ENCODE data around the gene RRP9.

The RRP9 gene

DNA sequence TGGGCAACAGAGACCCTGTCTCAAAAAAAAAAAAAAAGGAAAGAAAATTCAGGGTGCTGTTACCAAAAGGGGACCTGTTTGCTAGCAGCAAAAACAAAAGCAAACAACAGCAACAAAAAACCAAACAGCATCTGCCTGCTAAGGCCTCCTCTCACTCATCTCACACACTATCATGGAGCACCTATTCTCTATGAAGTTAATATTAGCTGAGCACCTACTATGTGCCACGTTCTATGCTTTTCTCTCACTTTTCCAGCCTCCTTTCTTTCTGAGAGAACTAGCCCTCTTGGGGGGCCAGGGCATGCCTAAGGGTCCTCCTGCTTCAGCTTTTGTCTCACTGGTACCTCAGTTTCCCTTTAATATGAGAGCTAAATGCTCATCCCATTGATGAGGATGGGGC is 13.0 kb upstream of the RRP9 start:
- DNase-seq (ENCODE audit: low read depth): no peak
- no peak overlapping the region for H3K4me3 ChIP-seq (ENCODE audit: low read depth, low read length)
- TF ChIP-seq, protein P1, sequence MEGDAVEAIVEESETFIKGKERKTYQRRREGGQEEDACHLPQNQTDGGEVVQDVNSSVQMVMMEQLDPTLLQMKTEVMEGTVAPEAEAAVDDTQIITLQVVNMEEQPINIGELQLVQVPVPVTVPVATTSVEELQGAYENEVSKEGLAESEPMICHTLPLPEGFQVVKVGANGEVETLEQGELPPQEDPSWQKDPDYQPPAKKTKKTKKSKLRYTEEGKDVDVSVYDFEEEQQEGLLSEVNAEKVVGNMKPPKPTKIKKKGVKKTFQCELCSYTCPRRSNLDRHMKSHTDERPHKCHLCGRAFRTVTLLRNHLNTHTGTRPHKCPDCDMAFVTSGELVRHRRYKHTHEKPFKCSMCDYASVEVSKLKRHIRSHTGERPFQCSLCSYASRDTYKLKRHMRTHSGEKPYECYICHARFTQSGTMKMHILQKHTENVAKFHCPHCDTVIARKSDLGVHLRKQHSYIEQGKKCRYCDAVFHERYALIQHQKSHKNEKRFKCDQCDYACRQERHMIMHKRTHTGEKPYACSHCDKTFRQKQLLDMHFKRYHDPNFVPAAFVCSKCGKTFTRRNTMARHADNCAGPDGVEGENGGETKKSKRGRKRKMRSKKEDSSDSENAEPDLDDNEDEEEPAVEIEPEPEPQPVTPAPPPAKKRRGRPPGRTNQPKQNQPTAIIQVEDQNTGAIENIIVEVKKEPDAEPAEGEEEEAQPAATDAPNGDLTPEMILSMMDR (IDR thresholded peaks at IDR 0.05; ENCODE audit: control insufficient read depth, extremely low read depth, insufficient read depth): no peak

DNA sequence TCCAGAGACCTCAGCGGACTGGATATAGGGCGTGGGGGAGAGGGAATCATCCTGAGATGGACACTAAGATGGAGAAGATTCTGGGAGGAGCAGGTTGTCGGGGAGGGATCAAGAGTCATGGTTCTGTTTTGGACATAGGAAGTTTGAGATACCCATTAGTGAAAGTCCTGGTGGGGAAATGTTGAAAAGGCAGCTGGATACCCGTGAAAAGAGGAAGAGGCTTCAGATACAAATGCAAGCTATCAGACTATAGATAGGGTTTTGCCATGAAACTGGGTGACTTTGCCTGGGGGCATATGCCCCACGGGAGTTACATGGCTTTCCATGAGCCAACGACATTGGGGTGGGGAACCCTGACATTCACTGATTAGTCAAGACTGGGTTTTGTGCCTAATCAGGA is 12.4 kb upstream of the RRP9 start:
- no peak overlapping the region for H3K4me3 ChIP-seq (ENCODE audit: low read depth, low read length)
- TF ChIP-seq, protein P1 (IDR thresholded peaks at IDR 0.05; ENCODE audit: control insufficient read depth, extremely low read depth, insufficient read depth): no peak
- no peak for DNase-seq (ENCODE audit: low read depth)

DNA sequence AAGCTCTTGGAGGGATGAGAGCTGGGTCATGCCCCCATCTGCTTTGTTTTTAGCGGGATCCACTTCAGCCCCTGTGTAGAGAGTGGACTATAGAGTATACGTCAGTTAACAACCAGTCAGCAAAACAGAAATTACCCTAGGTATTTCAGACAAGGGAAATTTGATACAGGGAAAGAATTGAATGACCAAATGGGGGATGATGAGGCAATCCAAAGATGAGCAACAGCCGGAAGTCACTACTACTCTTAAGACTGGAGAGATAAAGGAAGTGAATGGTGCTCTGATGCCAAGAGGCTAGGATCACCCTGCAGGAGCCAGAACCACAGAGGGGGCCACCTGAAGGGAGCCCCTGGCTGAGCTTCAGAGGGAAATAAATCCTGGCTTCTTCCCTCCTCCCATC is 11.7 kb upstream of the RRP9 start:
- H3K4me3 ChIP-seq (ENCODE audit: low read depth, low read length): no peak overlapping the region
- DNase-seq (ENCODE audit: low read depth): no peak
- TF ChIP-seq, protein P1 (IDR thresholded peaks at IDR 0.05; ENCODE audit: control insufficient read depth, extremely low read depth, insufficient read depth): no peak

DNA sequence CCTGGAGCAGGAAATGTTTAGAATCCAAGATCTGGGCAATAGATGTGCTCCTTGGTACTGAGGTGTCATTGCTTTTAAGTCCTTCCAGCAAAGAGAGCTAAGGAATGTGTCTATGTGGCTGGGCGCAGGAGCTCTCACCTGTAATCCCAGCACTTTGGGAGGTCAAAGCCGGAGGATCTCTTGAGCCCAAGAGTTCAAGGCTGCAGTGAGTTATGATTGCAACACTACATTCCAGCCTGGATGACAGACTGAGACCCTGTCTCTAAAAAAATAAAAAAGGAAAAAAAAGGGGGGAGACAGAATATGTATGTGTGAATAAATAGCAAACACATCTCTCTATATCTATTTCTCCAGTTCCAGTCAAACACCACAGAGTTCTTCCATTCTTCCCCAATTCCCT is 9.2 kb upstream of the RRP9 start:
- DNase-seq (ENCODE audit: low read depth): no peak

DNA sequence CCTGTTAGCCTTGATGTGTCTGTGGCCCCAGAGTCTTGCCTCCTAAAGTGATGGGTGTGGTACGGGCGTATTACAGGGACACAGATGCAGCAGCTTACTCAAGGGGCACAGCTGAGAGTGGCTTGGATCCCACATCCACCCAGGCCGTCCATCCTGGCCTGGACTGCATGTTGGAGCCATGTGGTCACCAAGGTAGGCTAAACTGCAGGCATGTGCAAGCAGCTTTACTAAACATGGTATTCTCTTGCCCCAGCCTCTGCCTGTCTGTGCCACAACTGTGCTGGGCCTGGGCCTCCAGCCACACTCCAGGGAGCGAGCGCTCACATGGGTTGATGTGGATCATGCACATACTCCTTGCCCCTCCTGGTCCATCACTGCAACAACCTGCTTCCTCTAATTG is 7.4 kb upstream of the RRP9 start:
- DNase-seq (ENCODE audit: low read depth): no peak
- TF ChIP-seq, protein P1 (IDR thresholded peaks at IDR 0.05; ENCODE audit: control insufficient read depth, extremely low read depth, insufficient read depth): no peak
- no peak overlapping the region for H3K4me3 ChIP-seq (ENCODE audit: low read depth, low read length)

More for the DNA sequence above, 9.2 kb upstream of the RRP9 start:
- TF ChIP-seq, protein P1 (IDR thresholded peaks at IDR 0.05; ENCODE audit: control insufficient read depth, extremely low read depth, insufficient read depth): no peak
- H3K4me3 ChIP-seq (ENCODE audit: low read depth, low read length): no peak overlapping the region

DNA sequence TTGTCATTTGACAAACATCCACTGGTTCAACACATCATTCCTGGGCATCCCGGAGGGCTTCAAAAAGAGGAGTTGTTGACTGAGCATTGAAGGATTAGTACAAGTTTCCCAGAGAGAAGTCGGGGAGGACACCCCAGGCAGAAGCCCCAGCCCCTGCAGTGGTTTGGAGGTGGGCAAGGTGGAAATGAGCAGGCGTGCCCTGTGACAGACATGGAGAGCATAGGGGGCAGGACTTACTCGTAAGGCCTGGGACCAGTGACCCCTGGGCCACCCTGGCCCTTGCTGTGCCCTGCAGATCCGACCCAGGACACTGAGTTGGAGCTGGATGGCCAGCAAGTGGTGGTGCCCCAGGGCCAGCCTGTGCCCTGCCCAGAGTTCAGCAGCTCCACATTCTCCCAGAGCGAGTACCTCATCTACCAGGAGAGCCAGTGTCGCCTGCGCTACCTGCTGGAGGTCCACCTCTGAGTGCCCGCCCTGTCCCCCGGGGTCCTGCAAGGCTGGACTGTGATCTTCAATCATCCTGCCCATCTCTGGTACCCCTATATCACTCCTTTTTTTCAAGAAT is 6.4 kb upstream of the RRP9 start:
- no peak for DNase-seq (ENCODE audit: low read depth)
- no peak overlapping the region for H3K4me3 ChIP-seq (ENCODE audit: low read depth, low read length)
- TF ChIP-seq, protein P1 (IDR thresholded peaks at IDR 0.05; ENCODE audit: control insufficient read depth, extremely low read depth, insufficient read depth): no peak

DNA sequence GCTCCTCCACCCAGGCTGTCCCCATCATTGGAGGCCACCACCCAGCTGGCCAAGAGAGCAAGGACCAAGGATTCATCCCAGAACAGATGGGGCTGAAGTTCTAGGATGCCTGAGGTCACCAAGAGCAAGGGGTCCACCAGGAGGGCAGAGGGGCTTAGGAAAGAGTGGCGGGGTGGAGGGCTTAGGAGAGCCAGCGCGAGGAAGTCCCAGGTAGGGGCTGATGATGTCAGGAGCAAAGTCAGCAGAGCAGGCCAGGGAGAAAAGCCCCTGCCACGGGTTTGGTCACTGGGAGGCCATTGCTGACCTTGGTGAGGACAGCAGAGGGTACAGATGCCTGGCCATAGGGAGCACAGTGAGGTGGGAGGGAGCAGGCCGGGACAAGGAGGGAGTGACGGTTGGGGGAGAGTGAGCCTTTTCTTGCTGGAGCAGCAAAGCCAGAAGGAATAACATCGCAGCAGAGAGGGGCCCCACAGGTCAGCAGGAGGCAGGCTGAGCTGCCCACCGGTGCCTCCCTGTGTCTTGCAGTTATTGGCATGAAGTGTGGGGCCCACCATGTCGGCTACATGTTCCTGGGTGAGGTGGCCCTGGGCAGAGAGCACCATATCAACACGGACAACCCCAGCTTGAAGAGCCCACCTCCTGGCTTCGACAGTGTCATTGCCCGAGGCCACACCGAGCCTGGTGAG is 5.7 kb upstream of the RRP9 start:
- H3K4me3 ChIP-seq (ENCODE audit: low read depth, low read length): no peak overlapping the region
- TF ChIP-seq, protein P1 (IDR thresholded peaks at IDR 0.05; ENCODE audit: control insufficient read depth, extremely low read depth, insufficient read depth): no peak
- DNase-seq (ENCODE audit: low read depth): no peak

Measured in LNCaP clone FGC (cell line).